IMR-90 (cell line): ENCODE measurements around the gene PRIMA1.

ENCODE experiments used
- CTCF ChIP-seq: conservative IDR thresholded peaks from 2 replicates; pipeline ENCODE4 v1.5.1; 2012; ENCODE audit warnings: mild to moderate bottlenecking, low read depth, low read length, improper control_type of control experiment
- POLR2A ChIP-seq: IDR thresholded peaks from 2 replicates; pipeline ENCODE4 v1.6.1; 2012; ENCODE audit warnings: mild to moderate bottlenecking, low read depth, low read length
- SMC3 ChIP-seq: fragments of 150-350 bp; IDR thresholded peaks from 2 replicates; pipeline ENCODE4 v1.6.1; 2016; ENCODE audit warnings: low read depth, mild to moderate bottlenecking, antibody characterized with exemption, low read length, moderate library complexity

- TF ChIP-seq CTCF = no peak
- TF ChIP-seq SMC3 = no peak
- no peak for TF ChIP-seq POLR2A
These were observed 112.6 kb downstream of the PRIMA1 start for GRCh38 chr14:93675651-93676050.
